ENCODE measurements around the gene TRPC4AP.

Gene TRPC4AP

GRCh38 chr20:34986311-34987287 is 106.0 kb downstream of the TRPC4AP start:
- no peak for DNase-seq

- no peak for DNase-seq
Measured at GRCh38 chr20:34985461-34986310, 106.9 kb downstream of the TRPC4AP start.

- DNase-seq = no peak
Measured at GRCh38 chr20:34984756-34985261, 107.8 kb downstream of the TRPC4AP start.

GRCh38 chr20:34983995-34984735 is 108.4 kb downstream of the TRPC4AP start:
- DNase-seq = no peak

GRCh38 chr20:34983089-34983820 is 109.4 kb downstream of the TRPC4AP start:
- DNase-seq = no peak

- DNase-seq = no peak
Measured at GRCh38 chr20:34982270-34983088, 110.1 kb downstream of the TRPC4AP start.

GRCh38 chr20:34980543-34981233 is 111.9 kb downstream of the TRPC4AP start:
- DNase-seq = no peak

GRCh38 chr20:34979366-34980153 is 113.0 kb downstream of the TRPC4AP start:
- DNase-seq = no peak

- no peak for DNase-seq
Measured at GRCh38 chr20:34978092-34978744, 114.4 kb downstream of the TRPC4AP start.

GRCh38 chr20:34977365-34978091 is 115.1 kb downstream of the TRPC4AP start:
- DNase-seq = no peak

- DNase-seq = no peak
Measured at GRCh38 chr20:34976286-34976685, 116.3 kb downstream of the TRPC4AP start.

- no peak for DNase-seq
Measured at GRCh38 chr20:34974246-34974645, 118.4 kb downstream of the TRPC4AP start.

GRCh38 chr20:34971561-34972235 is 120.9 kb downstream of the TRPC4AP start:
- DNase-seq = no peak

GRCh38 chr20:34970846-34971560 is 121.6 kb downstream of the TRPC4AP start:
- no peak for DNase-seq

GRCh38 chr20:34970193-34970840 is 122.3 kb downstream of the TRPC4AP start:
- DNase-seq = no peak

- no peak for DNase-seq
Measured at GRCh38 chr20:34968042-34968775, 124.4 kb downstream of the TRPC4AP start.
